HCT116 (cell line): ENCODE data around the gene PHF1.
"Not testable (repeated sequence)": the region's sequence is repeated elsewhere in the genome, so short reads cannot be mapped to it uniquely, and the experiment has no call there.

Source experiments
- EZH2 ChIP-seq: fragments of 200-600 bp; sonication (generic); IDR thresholded peaks from 2 replicates; pipeline ENCODE4 v1.6.1; 2017; ENCODE audit warnings: antibody characterized with exemption, mixed run types
- POLR2AphosphoS5 ChIP-seq: IDR thresholded peaks from 2 replicates; pipeline ENCODE4 v1.6.1; 2011; ENCODE audit warnings: mild to moderate bottlenecking, low read depth, low read length, moderate library complexity
- TF ChIP-seq, protein P1 (sequence below), 3 experiments: fragments of 200-600 bp in 1 of 3; sonication (generic) in 1 of 3; IDR thresholded peaks in 2 of 3; conservative IDR thresholded peaks in 1 of 3; 2 replicates each; pipeline ENCODE4 v1.5.1; 2012 to 2017; ENCODE audit warnings: low read depth in 2 of 3, low read length in 2 of 3, antibody characterized with exemption in 1 of 3, borderline replicate concordance in 1 of 3, control low read depth in 1 of 3, mild to moderate bottlenecking in 1 of 3, mixed read lengths in 1 of 3, mixed run types in 1 of 3, moderate library complexity in 1 of 3; ENCODE audit not compliant: insufficient read depth in 1 of 3

DNA sequence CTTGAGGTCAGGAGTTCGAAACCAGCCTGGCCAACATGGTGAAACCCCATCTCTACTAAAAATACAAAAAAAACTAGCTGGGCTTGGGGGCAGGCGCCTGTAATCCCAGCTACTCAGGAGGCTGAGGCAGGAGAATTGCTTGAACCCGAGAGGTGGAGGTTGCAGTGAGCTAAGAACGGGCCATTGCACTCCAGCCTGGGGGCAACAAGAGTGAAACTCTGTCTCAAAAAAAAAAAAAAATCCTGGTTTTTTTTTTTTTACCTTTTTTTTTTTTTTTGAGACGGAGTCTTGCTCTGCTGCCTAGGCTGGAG lies 43.1 kb upstream of the PHF1 start:
- not testable (repeated sequence) for TF ChIP-seq EZH2, POLR2AphosphoS5
- TF ChIP-seq, protein P1, sequence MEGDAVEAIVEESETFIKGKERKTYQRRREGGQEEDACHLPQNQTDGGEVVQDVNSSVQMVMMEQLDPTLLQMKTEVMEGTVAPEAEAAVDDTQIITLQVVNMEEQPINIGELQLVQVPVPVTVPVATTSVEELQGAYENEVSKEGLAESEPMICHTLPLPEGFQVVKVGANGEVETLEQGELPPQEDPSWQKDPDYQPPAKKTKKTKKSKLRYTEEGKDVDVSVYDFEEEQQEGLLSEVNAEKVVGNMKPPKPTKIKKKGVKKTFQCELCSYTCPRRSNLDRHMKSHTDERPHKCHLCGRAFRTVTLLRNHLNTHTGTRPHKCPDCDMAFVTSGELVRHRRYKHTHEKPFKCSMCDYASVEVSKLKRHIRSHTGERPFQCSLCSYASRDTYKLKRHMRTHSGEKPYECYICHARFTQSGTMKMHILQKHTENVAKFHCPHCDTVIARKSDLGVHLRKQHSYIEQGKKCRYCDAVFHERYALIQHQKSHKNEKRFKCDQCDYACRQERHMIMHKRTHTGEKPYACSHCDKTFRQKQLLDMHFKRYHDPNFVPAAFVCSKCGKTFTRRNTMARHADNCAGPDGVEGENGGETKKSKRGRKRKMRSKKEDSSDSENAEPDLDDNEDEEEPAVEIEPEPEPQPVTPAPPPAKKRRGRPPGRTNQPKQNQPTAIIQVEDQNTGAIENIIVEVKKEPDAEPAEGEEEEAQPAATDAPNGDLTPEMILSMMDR (IDR thresholded peaks at IDR 0.05 in 2 of 3, conservative IDR thresholded peaks at IDR 0.05 in 1 of 3; ENCODE audit: borderline replicate concordance in 1 of 3, insufficient read depth in 1 of 3, low read depth in 2 of 3, low read length in 2 of 3) = not testable (repeated sequence)
